HG02981 (cell line): ENCODE data around the gene SUMF2.
A peak's percentile ranks its signal among the peaks of the same experiment; 100 is the strongest.
"Not testable (repeated sequence)": the region's sequence is repeated elsewhere in the genome, so short reads cannot be mapped to it uniquely, and the experiment has no call there.

Source experiments
- ATAC-seq: cut with Tn5 transposase; IDR thresholded peaks from one replicate; pipeline ENCODE4 v1.9.1; 2021; ENCODE audit warnings: mild to moderate bottlenecking, moderate library complexity; ENCODE audit not compliant: unreplicated experiment

The SUMF2 gene

GRCh38 chr7:56063882-56064625 is at the start of gene SUMF2:
Gene SUMF2 (plus strand): TSS chr7:56064286. CDS start chr7:56064312, 26 bp downstream.
- peak; percentile 85 for ATAC-seq

GRCh38 chr7:56017015-56017414 is 47.1 kb upstream of the SUMF2 start:
- ATAC-seq = not testable (repeated sequence)

- no peak for ATAC-seq
These were observed 44.6 kb upstream of the SUMF2 start for GRCh38 chr7:56019501-56019900.

GRCh38 chr7:56023500-56023899 is 40.6 kb upstream of the SUMF2 start:
- ATAC-seq = no peak

- no peak for ATAC-seq
These were observed 37.5 kb upstream of the SUMF2 start for GRCh38 chr7:56026538-56026937.

- ATAC-seq = no peak
These were observed 35.0 kb upstream of the SUMF2 start for GRCh38 chr7:56028942-56029630.

- ATAC-seq = no peak
These were observed 33.7 kb upstream of the SUMF2 start for GRCh38 chr7:56030340-56030739.

- not testable (repeated sequence) for ATAC-seq
These were observed 32.5 kb upstream of the SUMF2 start for GRCh38 chr7:56031556-56031955.

GRCh38 chr7:56032578-56032977 is 31.5 kb upstream of the SUMF2 start:
- not testable (repeated sequence) for ATAC-seq

GRCh38 chr7:56033671-56034432 is 30.2 kb upstream of the SUMF2 start:
- peak; percentile 95 for ATAC-seq

GRCh38 chr7:56040730-56041129 is 23.4 kb upstream of the SUMF2 start:
- no peak for ATAC-seq

GRCh38 chr7:56045758-56046157 is 18.3 kb upstream of the SUMF2 start:
- ATAC-seq = not testable (repeated sequence)

GRCh38 chr7:56046721-56047445 is 17.2 kb upstream of the SUMF2 start:
- no peak for ATAC-seq

GRCh38 chr7:56047446-56048116 is 16.5 kb upstream of the SUMF2 start:
- ATAC-seq = not testable (repeated sequence)

GRCh38 chr7:56048245-56048644 is 15.8 kb upstream of the SUMF2 start:
- no peak for ATAC-seq

GRCh38 chr7:56048763-56049162 is 15.3 kb upstream of the SUMF2 start:
- not testable (repeated sequence) for ATAC-seq

GRCh38 chr7:56051053-56051338 is 13.1 kb upstream of the SUMF2 start:
- no peak for ATAC-seq

GRCh38 chr7:56051339-56052191 is 12.5 kb upstream of the SUMF2 start, which contains the start of the genes CCT6A and PSPH:
Gene CCT6A (plus strand): TSS chr7:56051765. CDS start chr7:56051849, 84 bp downstream.
Gene PSPH (minus strand): TSS chr7:56051444. CDS start chr7:56021212, 30,232 bp downstream.
- peak; percentile 94 for ATAC-seq

- ATAC-seq = no peak
These were observed 10.7 kb upstream of the SUMF2 start for GRCh38 chr7:56053379-56053778.
